HG03103 (cell line): ENCODE results near the gene TAS1R3.

Source experiments
- ATAC-seq: cut with Tn5 transposase; IDR thresholded peaks from one replicate; pipeline ENCODE4 v1.9.1; 2021; ENCODE audit warnings: low read depth; ENCODE audit not compliant: unreplicated experiment

Gene TAS1R3

DNA sequence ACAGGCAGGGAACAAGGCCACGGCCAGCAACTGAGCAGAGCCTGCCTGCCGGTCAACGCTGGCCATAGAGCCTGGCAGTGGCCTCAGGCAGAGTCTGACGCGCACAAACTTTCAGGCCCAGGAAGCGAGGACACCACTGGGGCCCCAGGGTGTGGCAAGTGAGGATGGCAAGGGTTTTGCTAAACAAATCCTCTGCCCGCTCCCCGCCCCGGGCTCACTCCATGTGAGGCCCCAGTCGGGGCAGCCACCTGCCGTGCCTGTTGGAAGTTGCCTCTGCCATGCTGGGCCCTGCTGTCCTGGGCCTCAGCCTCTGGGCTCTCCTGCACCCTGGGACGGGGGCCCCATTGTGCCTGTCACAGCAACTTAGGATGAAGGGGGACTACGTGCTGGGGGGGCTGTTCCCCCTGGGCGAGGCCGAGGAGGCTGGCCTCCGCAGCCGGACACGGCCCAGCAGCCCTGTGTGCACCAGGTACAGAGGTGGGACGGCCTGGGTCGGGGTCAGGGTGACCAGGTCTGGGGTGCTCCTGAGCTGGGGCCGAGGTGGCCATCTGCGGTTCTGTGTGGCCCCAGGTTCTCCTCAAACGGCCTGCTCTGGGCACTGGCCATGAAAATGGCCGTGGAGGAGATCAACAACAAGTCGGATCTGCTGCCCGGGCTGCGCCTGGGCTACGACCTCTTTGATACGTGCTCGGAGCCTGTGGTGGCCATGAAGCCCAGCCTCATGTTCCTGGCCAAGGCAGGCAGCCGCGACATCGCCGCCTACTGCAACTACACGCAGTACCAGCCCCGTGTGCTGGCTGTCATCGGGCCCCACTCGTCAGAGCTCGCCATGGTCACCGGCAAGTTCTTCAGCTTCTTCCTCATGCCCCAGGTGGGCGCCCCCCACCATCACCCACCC, at the start of gene TAS1R3:
TSS of gene TAS1R3 (plus strand) at position 213 of the 898 bp plus-strand sequence. CDS start at position 279, 66 bp downstream.
- no peak for ATAC-seq

DNA sequence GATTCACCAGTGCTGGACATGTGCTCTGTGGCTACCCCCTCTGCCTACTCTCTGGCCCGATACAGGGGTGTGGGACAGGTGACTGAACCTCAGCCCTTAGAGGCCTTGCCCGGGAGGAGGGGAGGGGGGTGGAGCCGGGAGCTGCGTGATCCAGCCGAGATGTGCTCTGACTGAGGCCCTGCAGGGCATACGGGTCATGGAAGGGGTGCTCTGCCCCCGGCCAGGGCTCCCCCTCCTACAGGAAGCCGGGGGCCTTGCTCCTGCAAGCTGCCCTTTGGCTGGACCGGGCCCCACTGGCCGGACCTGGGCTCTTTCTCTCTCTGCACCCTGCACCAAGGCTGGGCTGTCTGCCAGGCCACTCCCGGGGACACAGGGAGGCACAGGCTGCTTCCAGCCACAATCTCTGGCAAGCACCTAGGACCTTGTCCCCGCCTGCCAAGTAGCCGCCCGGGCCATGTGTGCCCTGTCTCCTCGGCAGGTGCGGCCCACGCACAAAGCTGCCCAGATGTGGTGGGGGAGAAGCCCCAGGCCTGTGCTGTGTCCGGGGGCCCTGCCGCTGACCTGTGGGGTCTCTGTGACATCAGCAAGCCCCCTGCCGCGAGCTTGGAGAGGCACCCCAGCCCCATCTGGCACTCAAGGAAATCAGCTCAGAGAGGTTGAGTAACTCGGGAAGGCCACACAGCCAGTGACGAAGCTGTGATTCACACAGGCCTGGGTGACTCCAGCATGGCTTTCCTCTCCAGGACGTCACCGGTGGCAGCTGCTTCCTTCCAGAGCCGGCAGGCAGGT, 49.4 kb upstream of the TAS1R3 start:
- no peak for ATAC-seq

DNA sequence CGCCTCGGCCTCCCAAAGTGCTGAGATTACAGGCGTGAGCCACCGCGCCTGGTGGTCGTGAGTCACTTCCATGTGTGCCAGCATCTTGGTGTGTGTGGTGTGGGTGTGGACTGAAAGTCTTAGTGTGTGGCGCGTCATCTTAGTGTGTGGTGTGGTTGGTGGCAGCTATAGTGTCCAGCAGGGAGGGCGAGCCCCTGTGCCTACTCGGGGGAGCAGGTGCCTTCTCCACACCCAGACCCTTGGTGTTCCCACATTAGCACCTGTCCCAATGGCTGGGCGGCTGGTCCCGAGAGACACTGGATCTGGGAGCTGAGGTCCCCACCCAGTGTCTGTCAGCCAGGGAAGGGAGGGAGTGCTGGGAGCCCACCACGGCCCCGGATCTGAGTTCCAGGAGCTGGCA, 48.1 kb upstream of the TAS1R3 start:
- no peak for ATAC-seq

DNA sequence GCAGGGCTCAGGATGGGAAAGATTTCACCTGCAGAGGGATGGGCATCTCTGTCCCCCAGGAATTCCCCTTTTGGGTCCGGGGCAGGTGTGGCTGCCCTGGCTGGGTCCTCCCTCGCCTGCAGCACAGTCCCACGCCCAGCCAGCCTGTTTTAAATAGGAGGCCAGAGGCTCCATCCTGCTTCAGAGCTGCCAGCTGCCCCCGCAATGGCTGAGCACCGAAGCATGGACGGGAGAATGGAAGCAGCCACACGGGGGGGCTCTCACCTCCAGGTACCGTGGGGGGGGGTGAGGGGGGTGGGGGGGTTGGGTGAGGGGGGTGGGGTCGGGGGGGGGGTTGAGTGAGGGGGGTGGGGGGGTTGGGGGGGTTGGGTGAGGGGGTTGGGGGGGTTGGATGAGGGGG, 47.3 kb upstream of the TAS1R3 start:
- no peak for ATAC-seq

DNA sequence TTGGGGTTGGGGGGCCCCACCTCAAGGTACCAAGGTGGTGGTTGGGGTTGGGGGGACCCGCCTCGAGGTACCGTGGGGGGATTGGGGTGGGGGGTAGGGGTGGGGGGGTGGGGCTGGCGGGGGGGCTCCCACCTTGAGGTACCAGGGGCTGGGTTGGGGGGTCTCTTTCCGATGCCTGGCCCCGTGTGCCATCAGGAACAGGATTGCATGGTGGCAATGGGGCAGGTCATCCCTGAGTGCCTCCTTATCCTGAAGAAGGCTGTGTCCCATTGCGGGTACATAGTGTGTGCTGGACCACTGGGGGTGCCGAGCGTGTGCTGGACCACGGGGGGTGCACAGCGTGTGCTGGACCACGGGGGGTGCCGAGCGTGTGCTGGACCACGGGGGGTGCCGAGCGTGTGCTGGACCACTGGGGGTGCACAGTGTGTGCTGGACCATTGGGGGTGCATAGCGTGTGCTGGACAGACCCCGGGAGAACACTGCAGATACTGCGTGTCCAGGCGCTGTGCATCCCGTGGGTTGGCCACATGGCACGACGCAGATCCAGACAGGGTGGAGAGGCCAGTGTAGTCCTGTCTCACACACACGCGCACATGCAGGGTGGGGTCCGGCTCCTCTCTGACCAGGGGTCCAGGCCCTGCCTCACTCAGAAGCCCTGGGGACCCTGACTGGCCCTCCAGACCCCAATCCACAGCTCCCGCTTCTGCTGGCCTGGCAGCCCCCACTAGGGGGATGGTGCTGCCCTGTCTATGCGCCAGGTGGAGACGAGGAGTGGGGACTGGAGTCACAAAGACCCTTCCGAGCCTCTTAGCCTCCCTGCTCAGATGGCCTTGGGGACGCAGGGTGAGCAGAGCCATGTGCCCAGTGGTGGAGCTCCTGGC, 46.6 kb upstream of the TAS1R3 start:
- no peak for ATAC-seq

DNA sequence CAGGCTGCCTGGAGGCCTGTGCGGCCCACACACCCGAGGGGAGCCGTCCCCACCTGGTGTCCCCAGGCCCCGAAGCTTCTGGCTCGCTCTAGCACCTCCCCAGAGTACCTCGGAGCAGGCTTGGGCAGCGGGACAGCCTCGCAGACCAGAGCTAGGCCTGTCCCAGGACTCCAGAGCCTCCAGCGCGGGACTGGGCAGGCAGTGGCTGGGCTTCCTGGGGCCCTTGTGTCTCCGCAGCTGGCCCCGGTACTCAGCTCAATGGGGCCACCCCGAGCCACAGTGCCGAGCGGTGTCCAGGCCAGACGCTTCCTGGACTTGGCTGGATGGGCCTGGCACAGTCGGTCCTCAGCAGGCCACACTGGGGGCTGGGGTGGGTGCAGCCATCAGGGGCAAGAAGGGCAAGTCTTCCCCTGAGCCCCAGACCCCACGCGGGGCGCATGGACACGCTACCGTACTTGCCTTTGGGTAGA, 45.9 kb upstream of the TAS1R3 start:
- no peak for ATAC-seq

DNA sequence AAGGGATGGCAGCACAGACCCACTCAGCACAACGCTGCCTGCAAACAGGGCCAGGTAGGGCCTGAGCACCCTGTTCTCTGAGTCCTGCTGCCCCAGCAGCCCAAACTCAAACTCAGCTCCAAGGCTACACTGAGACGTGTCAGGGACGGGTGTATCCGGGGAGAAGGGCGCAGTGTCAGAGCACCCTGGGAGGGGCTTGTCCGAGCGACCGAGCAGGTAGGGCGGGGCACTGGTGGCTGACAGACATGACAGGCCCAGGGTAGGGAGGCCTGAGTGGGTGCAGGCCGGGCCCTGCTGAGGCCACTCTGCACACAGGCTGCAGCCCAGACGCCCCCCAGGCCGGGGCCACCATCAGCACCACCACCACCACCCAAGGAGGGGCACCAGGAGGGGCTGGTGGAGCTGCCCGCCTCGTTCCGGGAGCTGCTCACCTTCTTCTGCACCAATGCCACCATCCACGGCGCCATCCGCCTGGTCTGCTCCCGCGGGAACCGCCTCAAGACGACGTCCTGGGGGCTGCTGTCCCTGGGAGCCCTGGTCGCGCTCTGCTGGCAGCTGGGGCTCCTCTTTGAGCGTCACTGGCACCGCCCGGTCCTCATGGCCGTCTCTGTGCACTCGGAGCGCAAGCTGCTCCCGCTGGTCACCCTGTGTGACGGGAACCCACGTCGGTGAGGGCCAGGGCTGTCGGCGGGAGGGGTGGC, 45.3 kb upstream of the TAS1R3 start:
- ATAC-seq = no peak

DNA sequence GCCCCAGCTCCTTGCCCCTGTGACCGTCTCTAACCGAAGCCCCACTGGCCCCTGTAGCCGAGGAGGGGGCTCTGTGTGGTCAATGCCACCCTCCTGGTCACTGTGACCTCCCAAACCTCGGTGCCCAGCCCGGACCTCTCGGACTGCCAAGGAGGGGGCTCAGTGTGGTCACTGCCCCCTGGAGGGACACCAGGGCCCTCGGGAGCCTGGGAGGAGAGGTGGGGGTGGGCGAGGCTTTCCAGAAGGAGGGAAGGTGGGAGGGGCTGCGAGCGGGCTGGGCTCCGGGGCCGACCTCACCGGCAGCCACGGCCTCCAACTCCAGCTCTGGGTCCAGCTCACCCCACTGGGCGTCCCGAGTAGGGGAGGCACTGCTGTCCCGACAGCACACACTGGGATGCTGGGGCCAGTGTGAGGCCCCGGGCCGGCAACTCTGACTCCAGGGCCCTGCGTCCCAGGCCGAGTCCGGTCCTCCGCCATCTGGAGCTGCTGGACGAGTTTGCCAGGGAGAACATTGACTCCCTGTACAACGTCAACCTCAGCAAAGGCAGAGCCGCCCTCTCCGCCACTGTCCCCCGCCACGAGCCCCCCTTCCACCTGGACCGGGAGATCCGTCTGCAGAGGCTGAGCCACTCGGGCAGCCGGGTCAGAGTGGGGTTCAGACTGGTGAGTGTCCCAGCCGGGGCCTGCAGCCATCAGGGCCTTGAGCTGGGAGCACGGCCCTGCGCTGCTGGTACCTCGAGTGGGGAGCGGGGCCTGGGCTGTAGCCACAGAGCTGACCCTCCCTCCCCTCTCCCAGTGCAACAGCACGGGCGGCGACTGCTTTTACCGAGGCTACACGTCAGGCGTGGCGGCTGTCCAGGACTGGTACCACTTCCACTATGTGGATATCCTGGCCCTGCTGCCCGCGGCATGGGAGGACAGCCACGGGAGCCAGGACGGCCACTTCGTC, 44.5 kb upstream of the TAS1R3 start:
- no peak for ATAC-seq

DNA sequence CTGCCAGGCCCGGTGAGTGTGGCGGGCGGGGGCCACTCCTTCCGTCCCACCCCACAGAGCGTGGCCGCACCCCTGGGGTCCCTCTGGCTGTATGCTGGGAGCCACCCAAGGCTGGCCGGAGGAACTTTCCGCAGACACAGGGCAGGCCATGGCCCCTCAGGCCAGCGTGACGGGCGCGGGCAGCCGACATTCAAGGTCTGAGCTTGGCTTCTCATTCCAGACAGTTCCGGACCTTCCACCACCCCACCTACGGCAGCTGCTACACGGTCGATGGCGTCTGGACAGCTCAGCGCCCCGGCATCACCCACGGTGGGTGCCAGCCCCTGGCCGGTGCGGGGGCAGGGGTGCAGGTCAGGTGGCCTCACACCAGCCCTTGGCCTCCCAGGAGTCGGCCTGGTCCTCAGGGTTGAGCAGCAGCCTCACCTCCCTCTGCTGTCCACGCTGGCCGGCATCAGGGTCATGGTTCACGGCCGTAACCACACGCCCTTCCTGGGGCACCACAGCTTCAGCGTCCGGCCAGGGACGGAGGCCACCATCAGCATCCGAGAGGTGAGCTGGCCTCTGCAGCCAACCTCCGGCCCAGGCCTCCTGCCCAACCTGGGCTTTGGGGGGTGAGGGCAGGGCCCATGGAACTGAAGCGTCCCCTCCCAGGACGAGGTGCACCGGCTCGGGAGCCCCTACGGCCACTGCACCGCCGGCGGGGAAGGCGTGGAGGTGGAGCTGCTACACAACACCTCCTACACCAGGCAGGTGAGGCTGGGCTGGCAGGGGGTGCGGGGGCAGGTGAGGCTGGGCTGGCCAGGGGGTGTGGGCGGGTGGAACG, 43.6 kb upstream of the TAS1R3 start:
- ATAC-seq = no peak

DNA sequence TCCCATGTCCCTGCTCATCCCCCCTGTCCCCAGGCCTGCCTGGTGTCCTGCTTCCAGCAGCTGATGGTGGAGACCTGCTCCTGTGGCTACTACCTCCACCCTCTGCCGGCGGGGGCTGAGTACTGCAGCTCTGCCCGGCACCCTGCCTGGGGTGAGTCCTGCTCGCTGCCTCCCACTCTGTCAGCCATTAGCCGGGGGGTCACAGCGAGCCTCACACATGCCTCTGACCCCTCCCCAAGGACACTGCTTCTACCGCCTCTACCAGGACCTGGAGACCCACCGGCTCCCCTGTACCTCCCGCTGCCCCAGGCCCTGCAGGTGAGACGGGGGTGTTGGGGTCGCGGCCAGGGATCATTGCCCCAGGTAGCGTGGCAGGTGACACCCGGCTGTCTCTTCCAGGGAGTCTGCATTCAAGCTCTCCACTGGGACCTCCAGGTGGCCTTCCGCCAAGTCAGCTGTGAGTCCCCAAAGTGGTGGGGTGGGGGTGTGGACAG, 40.8 kb upstream of the TAS1R3 start:
- ATAC-seq = no peak

DNA sequence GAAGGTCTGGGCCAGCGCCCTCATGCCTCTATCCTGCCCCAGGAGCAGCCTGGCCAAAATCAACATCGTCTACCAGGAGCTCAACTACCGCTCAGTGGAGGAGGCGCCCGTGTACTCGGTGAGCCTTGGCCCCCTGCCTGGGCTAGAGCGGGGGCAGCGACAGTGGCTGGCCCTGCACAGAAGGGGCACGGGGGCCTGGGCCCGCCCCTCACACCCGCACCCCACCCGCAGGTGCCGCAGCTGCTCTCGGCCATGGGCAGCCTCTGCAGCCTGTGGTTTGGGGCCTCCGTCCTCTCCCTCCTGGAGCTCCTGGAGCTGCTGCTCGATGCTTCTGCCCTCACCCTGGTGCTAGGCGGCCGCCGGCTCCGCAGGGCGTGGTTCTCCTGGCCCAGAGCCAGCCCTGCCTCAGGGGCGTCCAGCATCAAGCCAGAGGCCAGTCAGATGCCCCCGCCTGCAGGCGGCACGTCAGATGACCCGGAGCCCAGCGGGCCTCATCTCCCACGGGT, 40.0 kb upstream of the TAS1R3 start:
- ATAC-seq = no peak

DNA sequence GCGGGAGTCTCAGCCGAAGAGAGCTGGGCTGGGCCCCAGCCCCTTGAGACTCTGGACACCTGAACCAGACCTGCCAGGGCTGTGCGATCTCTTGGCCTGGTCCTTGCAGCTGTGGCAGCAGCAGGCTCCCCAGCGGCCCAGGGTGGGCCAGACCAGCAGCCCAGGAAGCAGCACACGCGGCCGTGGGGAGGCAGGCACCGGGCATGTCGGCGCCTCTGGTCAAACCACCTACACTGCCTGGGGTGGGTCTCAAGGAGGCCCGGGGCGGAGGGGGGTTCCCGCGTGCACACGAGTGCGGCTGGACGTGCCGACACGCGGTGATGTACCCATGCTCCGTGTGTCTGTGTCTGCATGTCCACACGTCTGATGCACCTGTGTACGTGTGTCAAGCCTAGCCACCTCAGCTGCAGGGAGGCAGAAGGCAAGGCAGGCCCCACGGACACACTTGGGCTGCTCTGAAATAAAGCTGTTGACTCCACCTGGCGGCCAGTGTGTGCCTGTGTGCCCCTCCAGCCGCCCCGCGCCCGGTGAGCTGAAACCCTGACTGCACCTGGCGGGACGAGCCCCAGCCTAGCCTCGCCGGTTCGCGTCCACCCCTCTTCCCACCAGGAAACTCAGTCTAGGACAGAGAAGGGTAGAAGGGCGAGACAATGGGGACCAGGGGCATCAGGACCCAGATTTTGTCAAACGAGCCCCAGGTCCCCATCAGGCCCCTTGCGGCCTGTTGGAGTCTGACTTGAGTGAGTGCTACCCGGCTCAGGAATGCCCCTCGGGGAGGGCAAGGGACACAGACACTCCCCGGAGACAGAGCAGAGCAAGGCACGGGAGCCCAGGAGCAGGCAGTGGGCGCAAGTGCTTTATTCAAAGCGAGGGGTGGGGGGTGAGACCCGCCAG, 39.3 kb upstream of the TAS1R3 start:
- no peak for ATAC-seq

DNA sequence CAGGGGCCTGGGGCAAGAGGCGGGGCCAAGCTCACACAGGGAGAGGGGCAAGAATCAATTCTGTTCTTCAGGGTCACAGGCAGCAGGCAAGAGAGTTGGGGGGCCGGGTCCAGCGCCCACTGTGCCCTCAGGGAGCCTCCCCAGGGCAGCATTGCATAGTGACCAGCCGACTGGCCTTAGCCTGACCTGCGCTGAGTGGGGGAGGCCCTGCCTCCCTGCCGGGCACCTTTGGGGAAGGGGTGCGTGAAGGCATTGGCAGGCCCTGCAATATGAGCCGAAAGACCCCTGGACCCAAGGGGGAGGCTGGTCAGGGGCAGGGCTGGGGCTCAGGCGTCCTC, 38.7 kb upstream of the TAS1R3 start:
- ATAC-seq = no peak

DNA sequence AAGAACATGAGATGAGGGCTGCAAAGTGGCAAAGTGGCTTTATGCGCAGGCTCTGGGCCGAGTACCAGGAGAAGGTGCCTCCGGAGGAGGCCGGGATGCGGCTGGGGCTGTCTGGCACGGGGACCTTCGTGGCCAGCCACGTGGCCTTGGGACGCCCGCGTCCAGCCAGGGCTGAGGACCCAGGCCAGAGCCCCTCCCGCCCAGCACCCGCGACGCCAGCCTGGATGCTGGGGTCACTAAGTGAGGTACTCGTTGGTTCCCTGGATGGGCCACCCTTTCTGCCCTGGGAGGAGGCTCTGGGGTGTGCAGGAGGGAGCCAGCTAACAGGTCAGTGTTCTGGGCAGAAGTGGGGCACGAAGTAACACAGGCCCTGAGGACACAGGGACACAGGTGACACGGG, 38.2 kb upstream of the TAS1R3 start:
- ATAC-seq = no peak

DNA sequence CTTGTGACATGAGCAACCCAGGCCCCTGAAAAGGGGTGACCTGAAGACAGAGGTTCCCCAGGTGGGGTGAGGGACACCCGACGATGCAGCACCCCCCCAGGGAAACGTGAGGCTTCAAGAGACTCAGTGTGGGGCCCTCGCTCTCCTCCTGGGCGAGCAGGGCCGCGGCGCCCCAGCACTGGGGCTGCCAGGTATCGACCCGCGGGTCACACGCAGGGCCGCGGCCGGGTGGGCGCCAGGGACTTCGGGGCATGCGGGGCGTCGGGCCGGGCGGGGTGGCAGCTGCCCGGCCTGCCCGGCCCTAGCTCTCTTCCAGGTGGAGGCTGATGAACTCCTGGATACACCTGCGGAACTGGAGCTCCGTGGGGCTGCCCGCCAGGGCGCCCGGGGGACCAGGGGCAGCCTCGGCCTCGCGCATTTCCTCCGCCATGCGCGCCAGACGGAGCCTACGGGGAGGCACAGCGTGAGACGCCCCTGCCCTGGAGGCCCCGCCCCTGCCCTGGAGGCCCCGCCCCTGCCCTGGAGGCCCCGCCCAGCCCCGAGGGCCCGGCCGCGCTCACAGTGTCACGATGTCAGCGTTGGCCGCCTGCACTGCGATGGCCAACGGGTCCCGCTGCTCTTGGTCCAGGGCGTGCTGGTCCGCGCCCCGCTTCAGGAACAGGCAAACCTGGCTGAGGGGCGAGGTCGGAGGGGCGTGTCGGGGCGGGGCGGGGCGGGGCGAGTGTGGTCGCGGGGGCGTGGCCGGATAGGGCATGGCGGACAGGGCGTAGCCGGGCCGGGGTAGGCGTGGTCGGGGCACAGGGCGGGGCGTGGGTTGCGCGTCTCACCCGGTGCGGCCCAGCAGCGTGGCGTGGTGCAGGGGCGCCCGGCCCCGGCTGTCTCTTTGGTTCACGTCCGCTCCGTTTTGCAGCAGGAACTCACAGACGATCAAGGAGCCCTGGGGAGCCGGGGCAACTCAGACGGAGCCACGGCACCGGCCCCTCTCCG, 37.5 kb upstream of the TAS1R3 start:
- ATAC-seq = no peak
